OCI-LY1 (cell line): ENCODE data around the gene MED29.

ENCODE experiments used
- CTCF ChIP-seq: fragments of 200-600 bp; sonication (generic), shearing (Covaris generic); IDR thresholded peaks from 2 replicates; pipeline ENCODE4 v1.5.1; 2017; ENCODE audit warnings: mild to moderate bottlenecking, antibody characterized with exemption, low read length, moderate library complexity, mixed read lengths
- EZH2 ChIP-seq: fragments of 200-600 bp; sonication (generic), shearing (Covaris generic); IDR thresholded peaks from 2 replicates; pipeline ENCODE4 v1.8.0; 2017; ENCODE audit warnings: borderline replicate concordance, mixed run types, mild to moderate bottlenecking, antibody characterized with exemption, low read length, moderate library complexity, mixed read lengths

DNA sequence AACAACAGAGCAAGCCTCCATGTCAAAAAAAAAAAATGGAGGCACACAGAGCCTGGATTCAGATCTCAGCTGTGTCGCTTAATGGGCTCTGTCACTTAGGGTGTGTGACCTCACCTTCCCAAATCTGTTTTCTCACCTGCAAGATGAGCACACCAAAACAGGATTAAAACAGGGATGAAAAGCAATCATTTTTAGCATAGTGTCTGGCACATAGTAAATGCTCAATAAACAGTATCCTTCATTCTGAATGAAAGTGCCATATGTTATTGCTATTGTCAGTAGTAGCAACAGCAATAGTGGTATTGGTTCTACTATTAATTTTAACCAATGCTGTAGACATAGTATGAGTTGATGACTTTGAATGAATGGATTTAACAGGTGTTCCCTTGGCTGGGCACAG, 25.6 kb upstream of the MED29 start:
- TF ChIP-seq CTCF (no peak), EZH2 (no peak)
